Amniotic stem cell (primary cell): ENCODE results near the gene FBXO30.

Experiments used
- DNase-seq: peaks from one replicate; lab custom pipeline; 2025; lab: John Stamatoyannopoulos, UW

The FBXO30 gene

GRCh38 chr6:145749632-145750031, 65.0 kb downstream of the FBXO30 start:
- DNase-seq, result peak; percentile 33

- DNase-seq, result no peak
Observed at GRCh38 chr6:145745861-145746260, 68.7 kb downstream of the FBXO30 start.

- DNase-seq, result no peak
Observed at GRCh38 chr6:145744619-145745018, 70.0 kb downstream of the FBXO30 start.
